NCI-H226 (cell line): ENCODE measurements around the gene ANO8.

Experiments used
- DNase-seq: peaks from one replicate; pipeline ENCODE4 v3.0.0-alpha.2; 2015

ANO8 gene

GRCh38 chr19:17327654-17328516, 6.8 kb downstream of the ANO8 start:
- peak; percentile 83 for DNase-seq

- no peak for DNase-seq
These were observed 7.5 kb downstream of the ANO8 start for GRCh38 chr19:17327068-17327653.

GRCh38 chr19:17326595-17326966, 8.1 kb downstream of the ANO8 start:
- no peak for DNase-seq

- DNase-seq = no peak
These were observed 8.6 kb downstream of the ANO8 start for GRCh38 chr19:17325881-17326594.

GRCh38 chr19:17325133-17325532, 9.5 kb downstream of the ANO8 start:
- DNase-seq = no peak

GRCh38 chr19:17324357-17325114, 10.1 kb downstream of the ANO8 start:
- DNase-seq = no peak

GRCh38 chr19:17323964-17324332, 10.7 kb downstream of the ANO8 start:
- DNase-seq = no peak

- no peak for DNase-seq
These were observed 11.2 kb downstream of the ANO8 start for GRCh38 chr19:17323300-17323963.

GRCh38 chr19:17322854-17323253, 11.8 kb downstream of the ANO8 start:
- DNase-seq = no peak

GRCh38 chr19:17321655-17322489, 12.8 kb downstream of the ANO8 start:
- no peak for DNase-seq

GRCh38 chr19:17320435-17320834, 14.2 kb downstream of the ANO8 start:
- DNase-seq = no peak

GRCh38 chr19:17319473-17320238, 15.0 kb downstream of the ANO8 start:
- DNase-seq = no peak

GRCh38 chr19:17318966-17319365, 15.7 kb downstream of the ANO8 start:
- DNase-seq = no peak

GRCh38 chr19:17314007-17314593, 20.6 kb downstream of the ANO8 start:
- DNase-seq = no peak

- no peak for DNase-seq
These were observed 22.2 kb downstream of the ANO8 start for GRCh38 chr19:17312189-17313113.

- peak; percentile 69 for DNase-seq
These were observed 23.0 kb downstream of the ANO8 start for GRCh38 chr19:17311455-17312188.

- DNase-seq = no peak
These were observed 24.6 kb downstream of the ANO8 start for GRCh38 chr19:17309965-17310461.

- DNase-seq = peak; percentile 100
These were observed 25.3 kb downstream of the ANO8 start, which contains the start of gene DDA1 for GRCh38 chr19:17309198-17309964. DDA1 (plus strand) TSS chr19:17309563; CDS start chr19:17309655, 92 bp downstream.
